Measurements from ENCODE around the gene CYP1B1. TPM values are rescaled to one million over a fixed set of nuclear protein-coding genes. Genes with fewer than 3 reads are reported as not detected.
"Not testable (repeated sequence)": the region's sequence is repeated elsewhere in the genome, so short reads cannot be mapped to it uniquely, and the experiment has no call there.

Gene CYP1B1
- total RNA-seq, result 10 to 100 TPM; 25.5 to 40.8 TPM

GRCh38 chr2:38075507-38076151 lies at the start of gene CYP1B1:
TSS of gene CYP1B1 (minus strand) at chr2:38076151. CDS start at chr2:38075388, 763 bp downstream.
- Mint-ChIP-seq H3K4me1 (peaks cover 5% of the 10 kb centered on the region), H3K27me3 (peaks cover 33% of the 10 kb centered on the region), H3K9me3 (no peaks in the 10 kb centered on the region), H3K27ac (peak within 1 kb of the TSS; percentile 84), H3K4me3 (peak within 1 kb of the TSS; percentile 79), H3K36me3 (ENCODE audit: low read depth) (peaks cover 51% of the 10 kb centered on the region)
- ATAC-seq (replicated peaks), result no peak

GRCh38 chr2:38125007-38125406 lies 49.1 kb upstream of the CYP1B1 start:
- Mint-ChIP-seq H3K9me3 (peaks cover 9% of the 10 kb centered on the region), H3K27ac (no peak overlapping the region), H3K4me1 (no peaks in the 10 kb centered on the region), H3K4me3 (no peak overlapping the region), H3K27me3 (peaks cover 3% of the 10 kb centered on the region), H3K36me3 (ENCODE audit: low read depth) (no peaks in the 10 kb centered on the region)
- ATAC-seq (replicated peaks), result no peak

- H3K27ac Mint-ChIP-seq, result no peak overlapping the region
- H3K36me3 Mint-ChIP-seq (ENCODE audit: low read depth), result no peaks in the 10 kb centered on the region
- no peak for ATAC-seq (replicated peaks)
- no peaks in the 10 kb centered on the region for H3K4me1 Mint-ChIP-seq
- peaks cover 10% of the 10 kb centered on the region for H3K27me3 Mint-ChIP-seq
- peaks cover 9% of the 10 kb centered on the region for H3K9me3 Mint-ChIP-seq
- H3K4me3 Mint-ChIP-seq, result no peak overlapping the region
Measured at GRCh38 chr2:38123911-38124310, 48.0 kb upstream of the CYP1B1 start.

GRCh38 chr2:38122344-38122743 lies 46.4 kb upstream of the CYP1B1 start:
- no peak overlapping the region for H3K4me3 Mint-ChIP-seq
- ATAC-seq (replicated peaks), result no peak
- no peaks in the 10 kb centered on the region for H3K4me1 Mint-ChIP-seq
- H3K36me3 Mint-ChIP-seq (ENCODE audit: low read depth), result no peaks in the 10 kb centered on the region
- peaks cover 10% of the 10 kb centered on the region for H3K27me3 Mint-ChIP-seq
- peaks cover 9% of the 10 kb centered on the region for H3K9me3 Mint-ChIP-seq
- no peak overlapping the region for H3K27ac Mint-ChIP-seq

GRCh38 chr2:38121481-38121880 lies 45.5 kb upstream of the CYP1B1 start:
- H3K36me3 Mint-ChIP-seq (ENCODE audit: low read depth), result no peaks in the 10 kb centered on the region
- no peak overlapping the region for H3K27ac Mint-ChIP-seq
- no peak overlapping the region for H3K4me3 Mint-ChIP-seq
- peaks cover 10% of the 10 kb centered on the region for H3K27me3 Mint-ChIP-seq
- H3K9me3 Mint-ChIP-seq, result peaks cover under 1% of the 10 kb centered on the region
- ATAC-seq (replicated peaks), result no peak
- no peaks in the 10 kb centered on the region for H3K4me1 Mint-ChIP-seq

GRCh38 chr2:38120829-38121228 lies 44.9 kb upstream of the CYP1B1 start:
- Mint-ChIP-seq H3K36me3 (ENCODE audit: low read depth) (no peaks in the 10 kb centered on the region), H3K27me3 (peaks cover 10% of the 10 kb centered on the region), H3K4me3 (no peak overlapping the region), H3K27ac (no peak overlapping the region), H3K9me3 (no peaks in the 10 kb centered on the region), H3K4me1 (no peaks in the 10 kb centered on the region)
- ATAC-seq (replicated peaks), result no peak

- Mint-ChIP-seq H3K27me3 (peaks cover 11% of the 10 kb centered on the region), H3K4me1 (peaks cover 2% of the 10 kb centered on the region), H3K4me3 (no peak overlapping the region), H3K27ac (no peak overlapping the region), H3K9me3 (no peaks in the 10 kb centered on the region), H3K36me3 (ENCODE audit: low read depth) (no peaks in the 10 kb centered on the region)
- no peak for ATAC-seq (replicated peaks)
Measured at GRCh38 chr2:38120264-38120592, 44.3 kb upstream of the CYP1B1 start.

GRCh38 chr2:38116762-38117161 lies 40.8 kb upstream of the CYP1B1 start:
- Mint-ChIP-seq H3K27me3 (peaks cover 25% of the 10 kb centered on the region), H3K36me3 (ENCODE audit: low read depth) (no peaks in the 10 kb centered on the region), H3K4me1 (peaks cover 5% of the 10 kb centered on the region), H3K9me3 (no peaks in the 10 kb centered on the region), H3K27ac (no peak overlapping the region), H3K4me3 (no peak overlapping the region)
- no peak for ATAC-seq (replicated peaks)

GRCh38 chr2:38115216-38116032 lies 39.5 kb upstream of the CYP1B1 start:
- peaks cover 5% of the 10 kb centered on the region for H3K4me1 Mint-ChIP-seq
- H3K27ac Mint-ChIP-seq, result no peak overlapping the region
- H3K4me3 Mint-ChIP-seq, result no peak overlapping the region
- peak; percentile 72 for ATAC-seq (replicated peaks)
- H3K36me3 Mint-ChIP-seq (ENCODE audit: low read depth), result no peaks in the 10 kb centered on the region
- peaks cover 38% of the 10 kb centered on the region for H3K27me3 Mint-ChIP-seq
- H3K9me3 Mint-ChIP-seq, result no peaks in the 10 kb centered on the region

GRCh38 chr2:38113981-38114708 lies 38.2 kb upstream of the CYP1B1 start:
- no peak overlapping the region for H3K27ac Mint-ChIP-seq
- no peaks in the 10 kb centered on the region for H3K36me3 Mint-ChIP-seq (ENCODE audit: low read depth)
- H3K27me3 Mint-ChIP-seq, result peaks cover 32% of the 10 kb centered on the region
- H3K4me3 Mint-ChIP-seq, result no peak overlapping the region
- peaks cover 5% of the 10 kb centered on the region for H3K4me1 Mint-ChIP-seq
- H3K9me3 Mint-ChIP-seq, result no peaks in the 10 kb centered on the region
- no peak for ATAC-seq (replicated peaks)

- no peak for ATAC-seq (replicated peaks)
- H3K27me3 Mint-ChIP-seq, result peaks cover 37% of the 10 kb centered on the region
- no peaks in the 10 kb centered on the region for H3K36me3 Mint-ChIP-seq (ENCODE audit: low read depth)
- no peaks in the 10 kb centered on the region for H3K9me3 Mint-ChIP-seq
- no peak overlapping the region for H3K4me3 Mint-ChIP-seq
- H3K27ac Mint-ChIP-seq, result no peak overlapping the region
- H3K4me1 Mint-ChIP-seq, result peaks cover 10% of the 10 kb centered on the region
Measured at GRCh38 chr2:38113051-38113450, 37.1 kb upstream of the CYP1B1 start.

- H3K4me3 Mint-ChIP-seq; H3K9me3 Mint-ChIP-seq; H3K27ac Mint-ChIP-seq; H3K36me3 Mint-ChIP-seq (ENCODE audit: low read depth); ATAC-seq (replicated peaks): not testable (repeated sequence)
- Mint-ChIP-seq H3K4me1 (peaks cover 18% of the 10 kb centered on the region), H3K27me3 (peaks cover 37% of the 10 kb centered on the region)
Measured at GRCh38 chr2:38111350-38111749, 35.4 kb upstream of the CYP1B1 start.

- H3K27ac Mint-ChIP-seq, result no peak overlapping the region
- H3K4me3 Mint-ChIP-seq, result no peak overlapping the region
- no peak for ATAC-seq (replicated peaks)
- no peaks in the 10 kb centered on the region for H3K36me3 Mint-ChIP-seq (ENCODE audit: low read depth)
- H3K9me3 Mint-ChIP-seq, result no peaks in the 10 kb centered on the region
- peaks cover 15% of the 10 kb centered on the region for H3K4me1 Mint-ChIP-seq
- H3K27me3 Mint-ChIP-seq, result peaks cover 38% of the 10 kb centered on the region
Measured at GRCh38 chr2:38109732-38110181, 33.8 kb upstream of the CYP1B1 start.

GRCh38 chr2:38108907-38109731 lies 33.2 kb upstream of the CYP1B1 start:
- H3K4me3 Mint-ChIP-seq, result peak overlapping the region; percentile 12
- no peaks in the 10 kb centered on the region for H3K36me3 Mint-ChIP-seq (ENCODE audit: low read depth)
- peaks cover 15% of the 10 kb centered on the region for H3K4me1 Mint-ChIP-seq
- H3K9me3 Mint-ChIP-seq, result no peaks in the 10 kb centered on the region
- peaks cover 38% of the 10 kb centered on the region for H3K27me3 Mint-ChIP-seq
- peak; percentile 80 for ATAC-seq (replicated peaks)
- no peak overlapping the region for H3K27ac Mint-ChIP-seq

All from activated T-helper 17 cell treated with anti-CD3 and anti-CD28 coated beads, Interleukin-2, amount 50 U/mL, for 72 hours (primary cell).